ENCODE measurements around the gene RAP1A.
A peak's percentile ranks its signal among the peaks of the same experiment; 100 is the strongest.

Gene RAP1A

GRCh38 chr1:111593403-111594305 lies 25.9 kb upstream of the RAP1A start:
- Histone ChIP-seq H3K27me3 (ENCODE audit: control insufficient read depth, low read length) (no peaks in the 10 kb centered on the region), H3K36me3 (ENCODE audit: control insufficient read depth, low read length) (no peaks in the 10 kb centered on the region), H3K4me3 (ENCODE audit: low read length) (peak overlapping the region; percentile 62), H3K9me3 (ENCODE audit: control insufficient read depth, insufficient read depth, low read length) (no peaks in the 10 kb centered on the region), H3K9me2 (replicated peaks; ENCODE audit: control insufficient read depth, low read length) (no peaks in the 10 kb centered on the region), H3K27ac (ENCODE audit: low read depth, low read length) (peak overlapping the region; percentile 39), H3K4me1 (ENCODE audit: control insufficient read depth, low read length) (peaks cover 71% of the 10 kb centered on the region), H3K79me2 (ENCODE audit: control insufficient read depth, low read length) (no peaks in the 10 kb centered on the region), H4K20me1 (ENCODE audit: control insufficient read depth, insufficient read depth, low read depth, low read length) (no peaks in the 10 kb centered on the region), H3F3A (ENCODE audit: control insufficient read depth, insufficient read depth) (peaks cover 26% of the 10 kb centered on the region), H3K4me2 (ENCODE audit: low read length) (peak overlapping the region; percentile 68)
- TF ChIP-seq, protein P1, sequence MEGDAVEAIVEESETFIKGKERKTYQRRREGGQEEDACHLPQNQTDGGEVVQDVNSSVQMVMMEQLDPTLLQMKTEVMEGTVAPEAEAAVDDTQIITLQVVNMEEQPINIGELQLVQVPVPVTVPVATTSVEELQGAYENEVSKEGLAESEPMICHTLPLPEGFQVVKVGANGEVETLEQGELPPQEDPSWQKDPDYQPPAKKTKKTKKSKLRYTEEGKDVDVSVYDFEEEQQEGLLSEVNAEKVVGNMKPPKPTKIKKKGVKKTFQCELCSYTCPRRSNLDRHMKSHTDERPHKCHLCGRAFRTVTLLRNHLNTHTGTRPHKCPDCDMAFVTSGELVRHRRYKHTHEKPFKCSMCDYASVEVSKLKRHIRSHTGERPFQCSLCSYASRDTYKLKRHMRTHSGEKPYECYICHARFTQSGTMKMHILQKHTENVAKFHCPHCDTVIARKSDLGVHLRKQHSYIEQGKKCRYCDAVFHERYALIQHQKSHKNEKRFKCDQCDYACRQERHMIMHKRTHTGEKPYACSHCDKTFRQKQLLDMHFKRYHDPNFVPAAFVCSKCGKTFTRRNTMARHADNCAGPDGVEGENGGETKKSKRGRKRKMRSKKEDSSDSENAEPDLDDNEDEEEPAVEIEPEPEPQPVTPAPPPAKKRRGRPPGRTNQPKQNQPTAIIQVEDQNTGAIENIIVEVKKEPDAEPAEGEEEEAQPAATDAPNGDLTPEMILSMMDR (IDR thresholded peaks at IDR 0.05; ENCODE audit: low read depth, low read length, poor library complexity, severe bottlenecking): no peak
- no peak for TF ChIP-seq EZH2phosphoT487 (IDR thresholded peaks at IDR 0.05; ENCODE audit: borderline replicate concordance, low read length)

DNA sequence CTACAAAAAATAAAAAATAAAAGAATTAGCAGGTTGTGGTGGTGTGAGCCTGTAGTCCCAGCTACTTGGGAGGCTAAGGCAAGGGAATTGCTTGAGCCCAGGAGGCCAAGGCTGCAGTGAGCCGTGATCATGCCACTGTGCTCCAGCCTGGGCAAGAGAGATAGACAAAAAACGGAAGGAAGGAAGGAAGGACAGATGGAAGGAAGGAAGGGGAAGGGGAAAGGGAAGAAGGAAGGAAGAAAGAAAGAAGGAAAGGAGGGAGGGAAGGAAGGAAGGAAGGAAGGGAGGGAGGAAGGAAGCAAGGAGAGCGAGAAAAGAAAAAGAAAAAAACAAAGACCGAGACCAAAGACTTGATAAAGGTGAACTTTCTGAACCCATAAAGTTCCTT lies 25.3 kb upstream of the RAP1A start:
- H3K4me1 ChIP-seq (ENCODE audit: control insufficient read depth, low read length): peaks cover 73% of the 10 kb centered on the region
- peak overlapping the region; percentile 68 for H3K4me2 ChIP-seq (ENCODE audit: low read length)
- peak overlapping the region; percentile 62 for H3K4me3 ChIP-seq (ENCODE audit: low read length)
- no peaks in the 10 kb centered on the region for H3K79me2 ChIP-seq (ENCODE audit: control insufficient read depth, low read length)
- H3K9me3 ChIP-seq (ENCODE audit: control insufficient read depth, insufficient read depth, low read length): no peaks in the 10 kb centered on the region
- no peaks in the 10 kb centered on the region for H4K20me1 ChIP-seq (ENCODE audit: control insufficient read depth, insufficient read depth, low read depth, low read length)
- H3K27me3 ChIP-seq (ENCODE audit: control insufficient read depth, low read length): no peaks in the 10 kb centered on the region
- no peak for TF ChIP-seq EZH2phosphoT487 (IDR thresholded peaks at IDR 0.05; ENCODE audit: borderline replicate concordance, low read length)
- TF ChIP-seq, protein P1 (IDR thresholded peaks at IDR 0.05; ENCODE audit: low read depth, low read length, poor library complexity, severe bottlenecking): no peak
- no peaks in the 10 kb centered on the region for H3K9me2 ChIP-seq (replicated peaks; ENCODE audit: control insufficient read depth, low read length)
- H3K27ac ChIP-seq (ENCODE audit: low read depth, low read length): peak overlapping the region; percentile 39
- H3K36me3 ChIP-seq (ENCODE audit: control insufficient read depth, low read length): no peaks in the 10 kb centered on the region
- H3F3A ChIP-seq (ENCODE audit: control insufficient read depth, insufficient read depth): peaks cover 26% of the 10 kb centered on the region

- Histone ChIP-seq H3K9me3 (ENCODE audit: control insufficient read depth, insufficient read depth, low read length) (no peaks in the 10 kb centered on the region), H3K4me1 (ENCODE audit: control insufficient read depth, low read length) (peaks cover 88% of the 10 kb centered on the region), H3K79me2 (ENCODE audit: control insufficient read depth, low read length) (no peaks in the 10 kb centered on the region), H4K20me1 (ENCODE audit: control insufficient read depth, insufficient read depth, low read depth, low read length) (no peaks in the 10 kb centered on the region), H3F3A (ENCODE audit: control insufficient read depth, insufficient read depth) (peaks cover 23% of the 10 kb centered on the region), H3K9me2 (replicated peaks; ENCODE audit: control insufficient read depth, low read length) (no peaks in the 10 kb centered on the region), H3K4me2 (ENCODE audit: low read length) (no peak overlapping the region), H3K27ac (ENCODE audit: low read depth, low read length) (no peak overlapping the region), H3K4me3 (ENCODE audit: low read length) (no peak overlapping the region), H3K36me3 (ENCODE audit: control insufficient read depth, low read length) (no peaks in the 10 kb centered on the region), H3K27me3 (ENCODE audit: control insufficient read depth, low read length) (no peaks in the 10 kb centered on the region)
- no peak for TF ChIP-seq EZH2phosphoT487 (IDR thresholded peaks at IDR 0.05; ENCODE audit: borderline replicate concordance, low read length)
- TF ChIP-seq, protein P1 (IDR thresholded peaks at IDR 0.05; ENCODE audit: low read depth, low read length, poor library complexity, severe bottlenecking): no peak
Measured at GRCh38 chr1:111595807-111596206, 23.8 kb upstream of the RAP1A start.

Data from DOHH2 (cell line).